ENCODE results near the gene TBCB.

DNA sequence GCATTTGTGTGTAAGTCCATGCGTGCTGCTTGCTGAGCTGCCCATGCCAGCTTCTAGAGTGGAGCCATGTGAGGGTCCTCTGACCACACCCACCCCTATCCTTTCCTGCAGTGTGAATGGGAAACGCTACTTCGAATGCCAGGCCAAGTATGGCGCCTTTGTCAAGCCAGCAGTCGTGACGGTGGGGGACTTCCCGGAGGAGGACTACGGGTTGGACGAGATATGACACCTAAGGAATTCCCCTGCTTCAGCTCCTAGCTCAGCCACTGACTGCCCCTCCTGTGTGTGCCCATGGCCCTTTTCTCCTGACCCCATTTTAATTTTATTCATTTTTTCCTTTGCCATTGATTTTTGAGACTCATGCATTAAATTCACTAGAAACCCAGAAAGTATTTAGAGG, 10.3 kb downstream of the TBCB start:
- TF ChIP-seq, protein P1, sequence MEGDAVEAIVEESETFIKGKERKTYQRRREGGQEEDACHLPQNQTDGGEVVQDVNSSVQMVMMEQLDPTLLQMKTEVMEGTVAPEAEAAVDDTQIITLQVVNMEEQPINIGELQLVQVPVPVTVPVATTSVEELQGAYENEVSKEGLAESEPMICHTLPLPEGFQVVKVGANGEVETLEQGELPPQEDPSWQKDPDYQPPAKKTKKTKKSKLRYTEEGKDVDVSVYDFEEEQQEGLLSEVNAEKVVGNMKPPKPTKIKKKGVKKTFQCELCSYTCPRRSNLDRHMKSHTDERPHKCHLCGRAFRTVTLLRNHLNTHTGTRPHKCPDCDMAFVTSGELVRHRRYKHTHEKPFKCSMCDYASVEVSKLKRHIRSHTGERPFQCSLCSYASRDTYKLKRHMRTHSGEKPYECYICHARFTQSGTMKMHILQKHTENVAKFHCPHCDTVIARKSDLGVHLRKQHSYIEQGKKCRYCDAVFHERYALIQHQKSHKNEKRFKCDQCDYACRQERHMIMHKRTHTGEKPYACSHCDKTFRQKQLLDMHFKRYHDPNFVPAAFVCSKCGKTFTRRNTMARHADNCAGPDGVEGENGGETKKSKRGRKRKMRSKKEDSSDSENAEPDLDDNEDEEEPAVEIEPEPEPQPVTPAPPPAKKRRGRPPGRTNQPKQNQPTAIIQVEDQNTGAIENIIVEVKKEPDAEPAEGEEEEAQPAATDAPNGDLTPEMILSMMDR (IDR thresholded peaks at IDR 0.05): no peak
- TF ChIP-seq POLR2A (IDR thresholded peaks at IDR 0.05): no peak

All from body of pancreas (tissue), 4 donors.